H1 (cell line): ENCODE data around the gene PRKN. TPM values are rescaled to one million over a fixed set of nuclear protein-coding genes. Genes with fewer than 3 reads are reported as not detected.

ENCODE experiments used
- CTCF ChIP-seq, 3 experiments: IDR thresholded peaks; 1 replicate in 2 of 3; 2 replicates in 1 of 3; pipeline versions ENCODE4 v1.5.1 to v1.6.1; 2011; ENCODE audit warnings: low read length in 3 of 3, mild to moderate bottlenecking in 3 of 3, inconsistent platforms in 2 of 3, low read depth in 1 of 3, moderate library complexity in 1 of 3; ENCODE audit not compliant: insufficient read depth in 1 of 3; ENCODE audit errors: control extremely low read depth in 1 of 3
- RNF2 ChIP-seq: fragments of 200-900, 300-1000 bp; sonication (generic); IDR thresholded peaks from 2 replicates; pipeline ENCODE4 v1.7.1; 2016; ENCODE audit warnings: borderline replicate concordance, low read depth, mild to moderate bottlenecking, antibody characterized with exemption, low read length; ENCODE audit not compliant: poor library complexity, severe bottlenecking; ENCODE audit errors: missing control alignments
- SIN3A ChIP-seq, 2 experiments: IDR thresholded peaks in 1 of 2; conservative IDR thresholded peaks in 1 of 2; 2 replicates each; pipeline ENCODE4 v1.6.1; 2011 to 2012; ENCODE audit warnings: low read length in 2 of 2, improper control_type of control experiment in 1 of 2, low read depth in 1 of 2, mild to moderate bottlenecking in 1 of 2
- polyA plus RNA-seq, 7 experiments: library from polyadenylated mRNA; depleted of rRNA in 3 of 7; stranded (reverse) in 5 of 7; unstranded in 2 of 7; fragments of >200 nt in 5 of 7; fragments of 200-250 nt in 2 of 7; gene quantifications; 1 replicate in 5 of 7; 2 replicates in 1 of 7; 4 replicates in 1 of 7; pipeline versions ENCODE4 v1.2.1 to v1.2.3, GENCODE V29; 2011 to 2013; ENCODE audit warnings: missing spikeins in 2 of 7, mixed read lengths in 2 of 7
- total RNA-seq: library from RNA; stranded (reverse); fragmentation: NEBNext Ultra II Directional; extraction: Animal tissue kit (Norgen Biotek cat#: 25700); gene quantifications from 2 replicates; pipeline ENCODE4 v1.2.1, GENCODE V29; 2021

PRKN gene
- total and polyA plus RNA-seq, 2 of the 8 experiments (the other 6 are each of a cell fraction or from before 2014, with no cell fraction given) = 0.13 to 0.29 TPM

GRCh38 chr6:162708971-162709370 is 18.6 kb downstream of the PRKN start (continued):
- no peak for TF ChIP-seq CTCF (IDR thresholded peaks at IDR 0.05; ENCODE audit: control extremely low read depth in 1 of 3, insufficient read depth in 1 of 3, low read depth in 1 of 3, low read length in 3 of 3)
- TF ChIP-seq SIN3A (conservative IDR thresholded peaks at IDR 0.05 in 1 of 2, IDR thresholded peaks at IDR 0.05 in 1 of 2; ENCODE audit: low read depth in 1 of 2, low read length in 2 of 2) = no peak
- no peak for TF ChIP-seq RNF2
